GM21529 (cell line): ENCODE data around the gene EMP2.
"Not testable (repeated sequence)": the region's sequence is repeated elsewhere in the genome, so short reads cannot be mapped to it uniquely, and the experiment has no call there.

Experiments used
- ATAC-seq: cut with Tn5 transposase; IDR thresholded peaks from one replicate; pipeline ENCODE4 v1.9.1; 2021; ENCODE audit not compliant: unreplicated experiment

The EMP2 gene

GRCh38 chr16:10578474-10579316 is 1.7 kb downstream of the EMP2 start:
- no peak for ATAC-seq

- ATAC-seq: no peak
Observed at GRCh38 chr16:10577305-10578202, 2.8 kb downstream of the EMP2 start.

GRCh38 chr16:10576390-10577304 is 3.8 kb downstream of the EMP2 start:
- no peak for ATAC-seq

DNA sequence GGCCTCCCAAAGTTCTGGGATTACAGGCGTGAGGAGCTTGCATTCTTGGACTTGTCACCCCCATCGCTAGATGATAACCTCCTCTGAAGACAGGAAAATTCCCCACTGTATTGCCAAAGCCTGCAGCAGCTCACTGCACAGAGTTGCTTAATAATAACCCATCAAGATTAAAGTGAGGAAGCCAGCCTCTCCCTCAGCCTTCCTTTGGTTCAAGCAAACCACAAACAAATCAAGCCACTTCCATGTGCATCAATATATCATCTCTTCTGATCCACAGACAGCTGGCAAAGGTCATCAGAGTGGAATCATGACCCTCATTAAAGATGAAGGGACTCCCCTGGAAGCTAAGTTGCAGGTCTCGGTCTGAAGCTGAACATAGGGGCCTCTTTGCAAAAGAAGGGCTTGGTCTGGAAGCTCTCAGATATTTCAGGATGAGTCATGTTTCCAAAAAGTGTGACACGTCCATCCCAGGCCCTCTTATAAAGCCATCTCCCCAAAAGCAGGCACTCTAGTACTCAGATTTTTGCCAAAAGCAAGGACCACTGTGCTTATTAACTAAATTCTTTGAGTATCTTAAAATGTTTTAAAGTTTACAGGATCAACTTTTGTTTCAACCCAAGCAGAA is 4.8 kb downstream of the EMP2 start:
- no peak for ATAC-seq

- ATAC-seq: no peak
Observed at GRCh38 chr16:10572611-10573010, 7.8 kb downstream of the EMP2 start.

DNA sequence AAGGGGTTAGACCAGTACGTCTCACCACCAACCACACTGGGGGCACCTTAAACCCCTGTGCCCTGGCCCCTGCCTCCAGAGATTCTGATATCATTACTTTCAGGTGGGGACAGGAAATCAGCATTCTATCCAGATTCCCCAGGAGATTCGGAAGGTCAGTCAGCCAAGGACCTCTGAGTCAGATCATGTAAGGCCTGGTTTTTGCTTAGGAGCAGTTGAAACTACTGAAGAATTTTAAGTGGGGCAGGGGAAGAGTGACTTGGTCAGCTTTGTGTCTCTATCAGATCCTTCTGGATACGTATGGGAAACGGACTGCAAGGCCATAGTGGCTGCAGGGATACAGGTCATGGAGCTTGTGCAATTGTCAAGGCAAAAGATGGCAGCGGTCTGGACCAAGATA is 9.0 kb downstream of the EMP2 start:
- ATAC-seq: no peak

- ATAC-seq: no peak
Observed at GRCh38 chr16:10569621-10570020, 10.8 kb downstream of the EMP2 start.

GRCh38 chr16:10566613-10567012 is 13.8 kb downstream of the EMP2 start:
- ATAC-seq: no peak

DNA sequence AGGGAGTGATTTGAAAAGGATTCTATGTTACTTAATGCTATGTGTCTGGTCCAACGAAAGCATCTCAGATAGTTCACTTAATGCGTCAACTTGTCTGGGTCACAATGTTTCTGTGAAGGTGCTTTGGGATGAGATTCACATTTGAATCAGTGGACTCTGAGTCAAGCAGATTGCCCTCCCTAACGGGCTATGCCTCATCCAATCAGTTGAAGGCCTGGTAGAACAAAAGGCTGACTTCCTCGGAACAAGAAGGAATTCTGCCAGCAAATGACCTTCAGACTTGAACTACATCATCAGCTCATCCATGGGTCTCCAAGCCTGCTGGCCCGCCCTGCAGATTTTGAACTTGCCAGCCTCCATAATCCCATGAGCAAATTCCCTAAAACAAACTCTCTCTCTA is 15.2 kb downstream of the EMP2 start:
- ATAC-seq: no peak

DNA sequence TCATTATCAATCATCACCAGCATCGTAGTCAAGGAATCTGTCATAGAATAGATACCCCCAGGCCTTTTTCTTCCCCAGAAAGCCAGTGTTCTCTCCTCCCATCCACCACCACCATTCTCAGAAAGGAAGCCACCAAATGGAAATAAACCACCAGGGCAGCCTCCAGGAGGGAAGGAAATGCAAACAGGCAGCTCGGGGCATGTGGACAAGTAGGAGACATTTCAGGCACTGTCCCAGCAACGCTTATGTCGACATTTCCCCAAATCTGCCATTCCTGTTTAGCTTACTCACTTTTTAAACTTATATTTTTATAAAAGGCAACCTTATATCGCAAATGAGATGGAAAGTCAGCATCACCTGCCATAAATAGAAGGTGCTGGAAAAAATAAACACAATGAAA is 15.8 kb downstream of the EMP2 start:
- ATAC-seq: no peak

- no peak for ATAC-seq
Observed at GRCh38 chr16:10562361-10562899, 18.0 kb downstream of the EMP2 start.

DNA sequence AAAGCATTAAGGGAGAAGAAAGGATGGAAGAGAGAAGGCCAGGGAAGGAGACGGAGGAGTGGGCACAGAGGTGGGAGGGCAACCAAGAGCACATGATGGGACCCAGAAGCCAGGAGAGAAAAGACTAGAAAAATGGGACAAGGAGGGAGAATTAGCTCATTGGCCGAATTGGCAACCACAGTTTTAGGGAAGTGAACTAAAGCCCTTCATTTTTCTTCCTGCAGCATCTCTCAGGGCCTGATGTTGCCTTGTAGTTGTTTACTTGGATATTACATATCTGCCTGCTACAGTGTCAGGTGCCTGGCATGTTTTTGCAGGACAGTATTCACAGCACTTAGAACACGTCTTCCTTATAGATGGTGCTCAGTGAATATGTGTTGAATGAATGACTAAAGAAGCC is 19.0 kb downstream of the EMP2 start:
- ATAC-seq: no peak

DNA sequence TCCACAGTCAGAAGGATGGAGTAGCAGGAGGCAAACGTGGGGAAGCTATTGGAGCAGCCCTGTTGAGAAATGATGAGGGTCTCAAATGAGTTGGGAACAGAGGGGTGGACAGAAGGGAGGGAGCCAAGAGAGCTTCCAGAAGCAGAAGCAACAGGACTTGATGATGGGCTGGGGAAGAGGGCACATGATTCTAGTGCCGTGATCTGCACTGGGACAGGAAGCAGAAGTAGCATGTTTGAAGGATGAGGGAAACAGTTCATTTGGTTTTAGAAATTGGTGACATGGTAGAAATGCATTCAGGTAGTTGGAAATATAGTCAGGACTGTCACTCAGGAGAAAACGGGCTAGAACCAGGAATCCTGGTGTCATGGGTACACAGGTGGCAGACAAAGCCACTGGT is 19.4 kb downstream of the EMP2 start:
- no peak for ATAC-seq

DNA sequence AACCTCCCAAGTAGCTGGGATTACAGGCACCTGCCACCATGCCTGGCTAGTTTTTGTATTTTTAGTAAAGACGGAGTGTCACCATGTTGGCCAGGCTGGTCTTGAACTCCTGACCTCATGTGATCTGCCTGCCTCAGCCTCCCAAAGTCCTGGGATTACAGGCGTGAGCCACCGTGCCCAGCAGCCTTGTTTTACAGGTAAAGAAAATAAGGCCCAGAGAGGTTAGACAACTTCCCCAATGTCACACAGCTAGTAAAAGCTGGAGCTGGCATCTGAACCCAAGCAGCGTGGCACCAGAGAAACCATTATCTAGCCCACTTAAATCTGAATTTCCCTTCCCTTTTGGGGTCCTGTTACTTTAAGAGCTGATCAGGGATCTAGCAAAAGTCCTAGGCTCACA is 20.6 kb downstream of the EMP2 start:
- ATAC-seq: not testable (repeated sequence)

DNA sequence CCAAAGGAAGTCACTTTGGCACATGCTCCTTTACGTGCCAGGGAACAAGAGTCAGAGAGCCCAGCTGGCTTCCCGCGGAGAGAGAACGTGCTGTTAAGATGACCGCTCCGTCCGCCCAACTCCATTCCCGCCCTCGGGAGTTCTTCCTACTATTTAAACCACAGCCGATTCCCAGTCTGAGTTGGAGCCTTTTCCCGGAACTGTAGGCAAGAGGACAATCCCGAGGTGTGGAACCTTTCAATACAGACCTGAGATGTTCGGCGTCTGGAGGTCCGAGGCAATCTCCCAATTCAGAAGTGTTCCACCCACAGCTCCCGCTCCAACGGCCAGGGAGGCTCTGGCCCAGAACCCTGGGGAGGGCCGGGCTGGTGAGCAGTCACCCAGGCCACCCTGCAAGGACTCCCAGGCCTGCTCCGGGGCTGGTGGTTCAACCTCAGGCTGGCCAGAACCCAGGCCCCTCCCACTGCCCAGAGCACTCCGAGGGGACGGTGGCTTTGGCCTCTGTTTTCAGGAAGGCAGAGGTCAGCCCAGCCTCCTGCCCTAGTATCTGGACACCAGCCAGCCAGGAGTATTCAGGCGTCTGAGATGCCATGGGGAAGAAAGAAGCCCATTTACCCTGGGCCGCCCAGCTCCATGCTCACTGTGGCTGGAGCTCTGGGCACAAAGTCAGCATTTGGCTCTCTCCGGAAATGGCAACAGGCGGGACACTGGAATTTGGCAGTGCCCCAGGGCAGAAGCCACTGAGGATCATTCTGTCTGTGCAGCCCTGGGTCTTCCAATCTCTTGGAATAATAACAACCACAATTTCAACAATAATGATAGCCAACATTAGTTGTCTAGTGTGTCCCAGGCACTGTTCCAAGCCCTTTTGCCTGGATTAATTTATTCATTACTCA is 21.4 kb downstream of the EMP2 start:
- ATAC-seq: no peak

GRCh38 chr16:10558305-10558704 is 22.1 kb downstream of the EMP2 start:
- ATAC-seq: no peak

DNA sequence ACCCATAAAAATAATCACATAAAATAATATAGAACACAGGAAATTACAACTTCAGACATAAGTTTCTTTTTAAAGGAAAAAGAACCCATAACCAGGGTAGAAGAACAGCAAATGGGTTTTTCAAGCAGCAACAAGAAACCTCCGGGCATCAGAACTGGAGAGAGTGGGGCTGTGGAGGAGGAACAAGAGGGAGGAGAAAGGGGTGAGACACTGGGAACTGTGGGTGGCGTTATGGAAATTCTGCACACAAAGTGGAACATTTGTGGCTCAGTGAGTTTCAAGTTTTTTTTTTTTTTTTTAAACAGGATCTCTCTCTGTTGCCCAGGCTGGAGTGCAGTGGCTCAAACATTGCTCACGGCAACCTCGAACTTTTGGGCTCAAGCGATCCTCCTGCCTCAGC is 22.6 kb downstream of the EMP2 start:
- ATAC-seq: no peak

DNA sequence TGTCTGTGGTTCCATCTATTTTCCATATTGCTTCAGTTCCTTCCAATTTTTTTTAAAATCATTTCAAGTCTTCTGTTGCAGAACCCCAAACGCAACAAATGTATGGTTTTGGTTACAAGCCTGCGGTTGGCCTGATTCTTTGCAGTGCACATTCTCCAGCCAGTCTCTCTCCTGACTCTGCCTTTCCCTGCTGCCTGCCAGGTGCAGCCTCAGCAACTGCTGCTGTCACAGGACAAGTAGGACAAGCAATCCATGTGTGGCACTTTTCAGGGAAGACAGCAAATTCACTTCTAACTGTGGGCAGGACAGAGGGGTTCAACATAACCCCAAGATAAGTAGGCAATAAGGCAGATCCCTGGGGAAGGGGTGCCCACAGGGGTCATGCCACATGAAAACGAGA is 24.2 kb downstream of the EMP2 start:
- ATAC-seq: no peak

DNA sequence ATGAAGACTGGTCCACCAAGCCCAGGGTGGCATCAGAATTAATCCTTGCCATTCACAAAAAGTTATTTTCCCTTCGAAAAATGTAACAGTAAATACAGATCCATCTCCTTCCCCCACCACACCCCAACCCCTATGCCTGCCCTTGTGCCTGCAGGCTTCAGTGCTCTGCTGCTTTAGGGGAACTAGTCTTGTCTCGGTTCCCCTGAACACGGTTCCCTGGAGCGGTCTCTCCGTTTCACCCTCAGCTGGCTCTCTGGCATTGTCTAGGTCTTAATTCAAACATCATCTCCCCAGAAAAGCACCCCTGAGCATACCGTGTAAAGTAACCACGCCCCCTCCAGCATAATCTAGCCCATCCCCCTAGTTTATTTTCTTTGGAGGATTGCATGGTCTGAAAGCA is 25.8 kb downstream of the EMP2 start:
- ATAC-seq: no peak
